Measurements from ENCODE around the gene BCO1.

Gene BCO1

DNA sequence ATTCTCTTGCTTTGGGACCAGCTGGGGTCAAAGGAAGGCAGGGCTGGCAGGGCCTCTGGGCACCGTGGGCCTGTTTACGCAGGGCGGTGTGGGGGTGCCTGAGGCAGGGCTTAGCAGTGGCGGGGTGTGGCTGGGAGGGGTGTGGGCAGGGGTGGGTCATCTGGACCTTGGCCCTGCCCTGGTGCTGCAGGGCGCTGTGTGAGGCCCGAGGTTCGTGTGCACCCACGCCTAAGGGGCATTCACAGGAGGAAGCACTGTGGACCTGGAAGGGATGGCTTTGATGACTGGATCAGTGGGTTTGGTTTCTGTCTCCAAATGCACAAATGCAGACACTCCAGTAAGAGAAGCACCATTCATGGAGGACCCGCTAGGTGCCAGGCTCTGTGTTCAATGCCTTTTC lies 37.3 kb downstream of the BCO1 start:
- no peak for DNase-seq (ENCODE audit: low read depth in 2 of 2)

DNA sequence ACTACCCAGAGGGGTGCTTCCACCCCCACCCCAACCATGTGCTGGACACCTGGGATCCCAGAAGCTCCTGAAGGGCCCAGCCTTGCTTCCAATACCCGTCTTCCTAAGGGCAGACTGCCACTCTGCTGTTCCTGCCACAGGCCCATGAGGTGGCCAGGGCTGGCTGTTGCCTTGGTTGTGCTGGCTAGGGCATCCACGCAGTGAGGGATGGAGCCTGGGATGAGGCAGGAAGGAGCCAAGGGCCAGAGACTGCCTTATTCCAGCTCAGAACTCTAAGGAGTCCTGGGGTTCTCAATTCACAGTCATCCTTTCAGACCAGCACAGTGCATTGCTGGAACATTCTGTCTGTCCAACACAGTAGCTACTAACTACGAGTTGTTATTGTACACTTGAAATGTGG lies 37.8 kb downstream of the BCO1 start:
- DNase-seq (ENCODE audit: low read depth in 2 of 2) = no peak

DNA sequence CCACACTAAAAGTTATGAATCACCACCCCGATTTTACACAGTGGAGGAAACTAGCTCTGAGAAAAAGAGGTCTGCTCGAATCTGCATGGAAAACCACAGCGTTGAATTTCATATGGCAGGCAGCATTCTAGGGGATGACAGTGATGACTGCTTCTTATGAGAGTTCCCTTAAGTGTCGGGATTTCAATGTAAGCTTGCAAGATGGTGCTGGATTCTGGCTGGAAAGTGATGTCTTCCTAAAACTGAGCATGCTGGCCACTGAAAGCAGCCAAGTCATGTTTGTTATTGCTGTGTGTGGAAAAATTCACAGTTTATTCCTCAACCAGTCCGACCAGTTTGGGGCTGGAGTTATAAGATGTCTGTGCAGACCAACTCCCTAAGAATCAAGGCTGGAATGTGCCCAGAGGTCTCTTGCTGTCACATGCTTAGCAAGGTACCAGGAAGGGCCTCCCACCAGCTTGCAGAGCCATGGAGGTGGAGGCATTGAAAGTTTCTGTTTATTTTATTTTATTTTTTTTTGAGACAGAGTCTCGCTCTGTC lies 39.1 kb downstream of the BCO1 start:
- DNase-seq (ENCODE audit: low read depth in 2 of 2) = no peak

DNA sequence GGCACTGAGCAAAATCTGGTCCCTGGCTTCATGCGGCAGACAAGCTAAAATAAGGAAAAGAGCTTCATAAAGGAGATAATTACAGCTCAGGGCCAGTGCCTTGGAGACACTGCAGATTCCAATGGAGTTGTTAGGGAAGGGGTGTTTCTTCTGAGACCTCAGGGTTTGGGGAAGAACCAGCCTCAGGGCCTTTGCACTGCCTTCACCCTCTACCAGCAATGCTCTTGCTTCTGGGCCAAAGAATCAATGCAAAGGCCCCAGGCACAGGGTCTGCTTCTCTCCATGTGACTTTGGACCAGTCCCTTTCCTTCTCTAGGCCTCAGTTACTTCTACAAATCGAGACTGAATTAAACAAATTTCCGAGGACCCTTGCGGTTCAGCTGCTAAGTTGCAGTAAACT lies 40.0 kb downstream of the BCO1 start:
- DNase-seq (ENCODE audit: low read depth in 2 of 2) = no peak

DNA sequence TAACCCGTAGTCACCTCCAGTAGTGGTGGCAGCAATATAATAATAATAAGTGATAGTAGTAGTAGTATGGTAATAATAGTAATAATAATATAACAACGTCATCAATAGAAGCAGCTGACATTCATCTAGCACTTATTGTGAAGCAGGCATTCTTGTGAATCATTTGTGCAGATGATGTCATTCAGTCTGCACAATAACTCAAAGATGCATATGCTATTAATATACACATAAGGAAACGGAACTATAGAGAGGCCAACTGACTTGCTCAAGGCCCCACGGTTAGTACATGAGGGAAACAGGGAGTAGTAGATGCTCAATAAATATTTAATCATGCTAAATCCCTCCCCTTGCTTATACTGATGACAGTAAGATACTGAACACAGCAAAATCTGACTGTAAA lies 40.9 kb downstream of the BCO1 start:
- DNase-seq (ENCODE audit: low read depth in 2 of 2) = no peak

DNA sequence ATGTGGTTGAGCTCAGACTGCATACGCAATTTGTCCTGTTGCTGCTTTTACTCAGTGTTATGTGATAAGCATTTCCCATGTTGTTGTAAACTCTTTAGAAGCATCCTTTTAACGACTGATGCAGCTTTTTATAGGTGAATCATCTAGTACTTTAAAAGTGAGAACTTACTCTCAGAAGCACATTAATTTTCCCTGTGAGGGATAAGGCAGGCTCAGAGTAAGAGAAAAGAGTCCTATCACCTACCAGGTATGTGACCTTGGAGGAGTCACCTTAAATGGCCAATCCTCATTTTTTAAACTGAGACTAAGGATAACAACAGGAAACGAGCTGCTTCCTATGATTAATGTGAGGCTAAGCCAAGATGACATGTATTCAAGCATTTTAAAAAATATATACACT lies 41.9 kb downstream of the BCO1 start:
- no peak for DNase-seq (ENCODE audit: low read depth in 2 of 2)

DNA sequence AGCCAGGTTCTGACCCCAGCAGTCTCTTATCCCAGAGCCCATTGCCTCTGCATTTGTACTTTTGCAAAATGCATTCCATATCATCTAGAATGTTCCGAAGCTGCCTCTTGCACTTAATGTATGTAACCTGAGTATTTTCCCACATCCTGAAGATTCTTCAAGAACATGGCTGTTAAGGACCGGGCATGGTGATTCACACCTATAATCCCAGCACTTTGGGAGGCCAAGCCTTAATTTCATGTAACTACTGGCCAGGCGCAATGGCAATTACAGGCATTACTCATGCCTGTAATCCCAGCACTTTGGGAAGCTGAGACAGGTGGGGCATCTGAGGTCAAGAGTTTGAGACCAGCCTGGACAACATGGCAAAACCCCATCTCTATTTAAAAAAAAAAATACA lies 44.6 kb downstream of the BCO1 start:
- no peak for DNase-seq (ENCODE audit: low read depth in 2 of 2)

DNA sequence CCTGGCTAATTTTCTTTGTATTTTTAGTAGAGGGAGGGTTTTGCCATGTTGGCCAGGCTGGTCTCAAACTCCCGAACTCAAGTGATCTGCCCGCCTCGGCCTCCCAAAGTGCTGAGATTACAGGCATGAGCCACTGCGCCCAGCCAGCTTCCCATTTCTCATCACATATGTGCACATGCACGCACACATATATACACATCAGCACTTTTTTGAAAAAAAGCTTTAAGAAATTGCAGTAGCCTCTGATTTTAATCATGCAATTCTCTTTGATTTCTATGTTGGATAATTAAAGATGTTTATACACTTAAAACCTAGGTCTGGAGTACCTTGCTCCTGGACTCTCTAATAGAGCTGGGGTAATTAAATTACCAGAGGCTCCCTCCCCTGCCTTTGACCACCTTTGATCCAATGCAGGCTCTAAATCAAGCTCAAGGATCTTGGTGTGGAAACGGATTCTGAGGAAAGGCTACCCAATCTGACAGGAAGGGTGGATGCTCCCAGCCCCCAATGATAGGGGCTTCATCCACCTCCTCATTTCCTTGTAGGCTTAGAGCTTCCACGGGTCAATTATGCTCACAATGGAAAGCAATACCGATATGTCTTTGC lies 46.6 kb downstream of the BCO1 start:
- DNase-seq (ENCODE audit: low read depth in 2 of 2) = no peak

DNA sequence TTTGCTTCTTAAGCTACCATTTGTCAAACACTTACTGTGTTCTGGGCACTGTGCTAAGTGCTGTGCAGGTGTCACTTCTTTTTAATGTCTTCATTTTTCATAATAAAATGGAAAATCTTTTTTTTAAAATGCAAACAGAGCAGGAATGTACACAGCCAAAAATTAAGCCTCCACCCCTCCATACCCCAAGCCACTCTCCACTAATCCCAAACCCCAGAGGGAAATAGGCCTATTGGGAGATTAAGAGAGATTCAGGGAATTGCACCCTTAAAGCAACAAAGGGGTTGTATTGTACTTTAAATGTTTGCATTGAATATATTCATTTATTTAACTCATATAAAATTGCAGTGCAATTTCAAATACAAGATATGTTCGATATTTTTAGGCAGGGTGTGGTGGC lies 47.7 kb downstream of the BCO1 start:
- no peak for DNase-seq (ENCODE audit: low read depth in 2 of 2)

DNA sequence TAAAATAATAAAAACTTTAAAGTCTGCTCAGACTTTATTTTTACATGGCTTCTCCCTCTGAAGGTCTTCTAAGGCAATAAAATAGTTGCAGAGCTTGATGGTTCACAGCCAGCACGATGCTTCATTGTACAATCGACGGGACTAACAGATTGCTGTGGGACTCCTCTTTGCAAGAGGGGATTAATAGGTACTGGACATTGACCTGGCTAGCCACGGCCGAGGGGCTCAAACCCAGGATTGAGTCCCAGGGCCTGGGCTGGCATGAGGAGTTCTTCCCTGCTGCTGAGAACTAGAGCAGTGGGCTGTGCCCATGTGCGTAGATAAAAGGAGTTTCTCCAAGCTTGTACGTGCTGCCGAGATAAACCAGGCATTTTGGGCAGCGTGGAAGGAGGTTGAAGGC lies 52.6 kb downstream of the BCO1 start:
- no peak for DNase-seq (ENCODE audit: low read depth in 2 of 2)

DNA sequence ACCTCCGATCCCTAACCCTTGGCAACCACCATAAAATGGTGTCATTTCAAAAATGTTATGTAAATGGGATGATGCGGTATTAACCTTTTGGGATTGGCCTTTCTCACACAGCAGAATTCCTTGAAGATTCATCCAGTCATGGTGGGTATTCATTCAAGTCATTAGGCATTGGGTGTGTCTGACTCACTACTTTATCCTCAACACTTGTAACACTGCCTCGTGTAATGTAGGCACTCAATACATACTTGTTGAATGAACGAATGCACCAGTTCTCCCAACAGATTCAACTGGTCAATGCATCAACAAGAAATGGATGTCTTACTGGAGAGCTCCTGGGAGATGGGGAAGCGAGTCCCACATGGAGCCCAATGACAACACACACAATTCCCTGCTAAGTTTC lies 54.4 kb downstream of the BCO1 start:
- no peak for DNase-seq (ENCODE audit: low read depth in 2 of 2)

DNA sequence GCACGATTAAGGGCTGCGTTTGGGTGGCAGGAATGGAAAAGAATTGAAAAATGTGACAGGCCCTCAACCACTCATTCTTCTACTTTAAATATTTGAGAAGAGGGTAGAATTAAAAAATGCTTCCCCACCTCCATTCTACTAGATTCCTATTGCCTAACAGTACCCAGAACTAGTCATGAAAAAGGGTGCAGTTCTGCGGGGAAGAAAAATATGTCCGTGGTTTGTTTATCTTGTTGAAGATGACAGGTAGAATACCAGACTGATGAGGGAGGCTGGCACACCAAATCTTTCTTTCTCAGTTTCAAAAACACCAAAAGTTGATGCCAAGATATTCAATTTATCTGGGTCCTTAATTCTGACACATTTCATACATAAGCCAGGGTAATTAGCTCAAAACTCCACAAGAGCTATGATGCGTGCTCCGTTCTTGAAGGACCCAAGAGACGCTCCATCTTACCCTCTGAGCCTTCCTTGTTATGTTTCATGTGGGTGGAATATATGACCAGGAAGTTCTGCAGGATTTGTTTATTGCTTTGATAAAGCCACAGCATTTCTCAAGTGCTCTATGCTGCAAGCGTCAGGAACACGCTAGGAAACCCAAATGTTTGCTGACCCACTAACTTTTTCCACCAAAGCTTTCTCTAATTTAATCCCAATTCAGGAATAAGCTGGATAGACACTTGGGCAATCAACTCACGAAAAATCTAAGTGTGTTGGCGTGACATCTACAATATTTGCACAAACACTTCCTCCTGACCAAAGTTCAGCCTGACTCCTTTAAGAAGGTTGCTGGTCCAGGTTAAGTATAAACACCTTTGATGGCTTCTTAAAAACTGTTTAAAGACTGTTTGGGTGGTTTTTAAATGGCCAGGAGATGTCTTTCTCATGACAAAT lies 55.7 kb downstream of the BCO1 start:
- no peak for DNase-seq (ENCODE audit: low read depth in 2 of 2)

DNA sequence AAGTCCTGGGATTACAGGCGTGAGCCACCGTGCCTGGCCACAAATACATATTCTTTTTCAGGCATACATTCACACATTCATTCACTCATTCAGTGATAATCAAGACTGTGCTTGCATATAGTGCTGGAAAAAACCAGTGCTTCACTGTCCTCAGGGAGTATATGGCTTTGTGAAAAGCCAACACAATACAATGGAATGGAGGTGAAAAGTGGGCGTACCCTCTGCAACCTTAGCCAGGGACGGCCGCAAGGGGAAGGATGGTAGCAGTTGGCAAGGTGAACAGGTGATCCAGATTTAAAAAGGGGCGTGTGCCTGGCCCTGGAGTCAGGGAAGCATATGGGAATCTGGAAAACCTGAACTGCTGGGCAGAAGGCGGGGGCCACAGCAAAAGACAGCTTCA lies 58.1 kb downstream of the BCO1 start:
- no peak for DNase-seq (ENCODE audit: low read depth in 2 of 2)

DNA sequence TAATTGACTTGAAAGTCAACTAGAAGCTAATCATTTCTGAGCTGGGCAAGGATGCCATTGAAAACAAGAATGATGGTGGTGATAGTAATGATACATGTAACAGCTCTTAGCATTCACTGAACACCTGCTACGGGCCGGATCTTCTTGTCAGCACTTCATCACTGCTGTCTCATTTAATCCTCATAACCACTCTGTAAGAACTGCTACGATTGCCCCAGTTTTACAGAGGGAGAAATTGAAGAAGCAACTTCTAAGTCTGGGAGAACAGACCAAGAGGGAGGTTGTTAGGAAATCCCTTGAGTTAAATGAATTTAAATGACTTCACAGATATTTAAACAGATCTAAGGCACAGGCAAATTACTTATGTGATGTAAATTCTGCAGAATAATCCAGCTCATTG lies 69.3 kb downstream of the BCO1 start:
- DNase-seq (ENCODE audit: low read depth in 2 of 2) = no peak

DNA sequence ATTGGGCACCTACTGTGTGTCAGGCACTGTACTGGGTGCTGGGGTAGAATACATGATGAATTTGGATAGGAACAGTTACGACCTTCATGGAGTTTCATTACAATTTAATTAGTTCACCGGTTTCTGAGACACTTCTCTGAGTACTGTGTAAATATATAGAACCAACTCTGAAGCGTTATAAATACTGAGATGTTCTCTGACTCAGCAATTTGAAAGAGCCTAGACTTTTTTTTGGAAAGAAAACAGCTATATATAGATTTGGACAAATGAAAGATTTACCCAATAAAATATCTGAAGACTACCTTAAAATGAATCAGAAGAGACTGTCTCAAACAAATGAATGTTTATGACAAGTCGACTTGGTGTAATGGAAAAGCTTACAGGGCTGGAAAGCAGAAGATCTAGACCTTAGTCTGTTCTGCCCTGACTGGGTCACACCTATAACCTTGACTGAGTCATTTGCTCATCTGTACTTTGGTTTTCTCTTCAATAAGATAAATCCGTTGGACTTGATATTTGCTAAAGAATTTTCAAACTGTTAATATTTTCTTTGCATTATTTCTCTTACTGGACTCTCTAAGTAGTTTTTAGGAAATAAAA lies 71.7 kb downstream of the BCO1 start:
- DNase-seq (ENCODE audit: low read depth in 2 of 2) = no peak

DNA sequence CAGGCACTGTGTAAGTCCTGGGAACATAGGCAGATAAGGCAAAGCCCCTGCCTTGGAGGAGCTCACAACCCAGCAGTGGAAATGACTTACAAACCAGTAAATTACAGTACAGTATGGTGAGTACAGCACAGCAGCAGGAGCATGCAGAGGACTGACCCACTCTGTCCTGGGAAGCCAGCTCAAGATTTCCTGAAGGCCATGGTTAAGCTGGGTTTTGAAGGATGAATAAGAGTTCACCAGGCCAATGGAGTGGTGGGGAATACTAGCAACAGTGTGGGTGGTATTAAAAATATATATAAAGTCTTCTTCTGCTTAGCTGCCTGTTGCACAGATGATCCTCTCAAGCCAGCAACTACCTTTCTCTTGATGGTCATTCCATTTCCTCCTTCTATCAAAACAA lies 73.3 kb downstream of the BCO1 start:
- DNase-seq (ENCODE audit: low read depth in 2 of 2) = no peak

DNA sequence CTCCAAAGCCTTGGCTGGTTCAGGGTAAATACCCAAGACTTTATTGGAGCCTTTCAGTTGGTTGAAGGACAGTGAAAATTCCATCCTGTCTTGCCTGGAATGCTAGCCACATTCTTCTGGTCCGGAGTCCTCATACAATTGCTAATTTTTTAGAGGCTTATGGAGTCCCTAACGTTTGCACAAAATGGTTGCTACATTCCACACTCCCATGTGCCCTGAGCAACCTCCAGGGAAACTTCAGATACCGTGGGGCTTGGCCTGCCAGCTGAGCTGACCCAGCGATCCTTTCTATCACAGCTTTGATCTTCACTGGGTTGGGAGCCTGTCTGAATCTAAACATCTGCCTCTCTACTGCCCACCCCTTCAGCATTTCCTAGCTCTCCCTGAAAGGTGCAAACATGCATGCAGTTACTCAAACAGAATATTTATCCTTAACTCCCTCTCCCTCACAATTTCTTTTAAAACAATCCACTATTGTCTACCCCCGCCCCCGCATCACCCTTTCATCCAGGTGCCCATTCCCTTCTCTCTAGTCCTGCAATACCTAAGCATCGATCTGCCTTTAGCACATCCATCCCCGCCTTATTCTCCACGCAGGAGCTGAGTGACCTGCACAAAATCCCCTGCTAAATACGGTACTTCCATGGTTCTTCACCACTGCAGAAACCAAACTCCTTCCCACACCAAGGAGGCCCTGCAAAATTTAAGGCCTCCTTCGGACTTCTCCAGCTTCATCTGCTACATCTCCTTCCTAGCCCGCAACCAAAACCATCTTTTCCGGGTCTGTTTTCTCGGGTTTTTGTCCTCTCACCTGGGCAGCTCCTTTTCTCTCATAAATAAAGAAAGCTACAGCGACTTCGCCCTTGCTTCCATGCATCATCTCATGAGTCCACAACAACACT lies 75.5 kb downstream of the BCO1 start:
- DNase-seq (ENCODE audit: low read depth in 2 of 2) = no peak

DNA sequence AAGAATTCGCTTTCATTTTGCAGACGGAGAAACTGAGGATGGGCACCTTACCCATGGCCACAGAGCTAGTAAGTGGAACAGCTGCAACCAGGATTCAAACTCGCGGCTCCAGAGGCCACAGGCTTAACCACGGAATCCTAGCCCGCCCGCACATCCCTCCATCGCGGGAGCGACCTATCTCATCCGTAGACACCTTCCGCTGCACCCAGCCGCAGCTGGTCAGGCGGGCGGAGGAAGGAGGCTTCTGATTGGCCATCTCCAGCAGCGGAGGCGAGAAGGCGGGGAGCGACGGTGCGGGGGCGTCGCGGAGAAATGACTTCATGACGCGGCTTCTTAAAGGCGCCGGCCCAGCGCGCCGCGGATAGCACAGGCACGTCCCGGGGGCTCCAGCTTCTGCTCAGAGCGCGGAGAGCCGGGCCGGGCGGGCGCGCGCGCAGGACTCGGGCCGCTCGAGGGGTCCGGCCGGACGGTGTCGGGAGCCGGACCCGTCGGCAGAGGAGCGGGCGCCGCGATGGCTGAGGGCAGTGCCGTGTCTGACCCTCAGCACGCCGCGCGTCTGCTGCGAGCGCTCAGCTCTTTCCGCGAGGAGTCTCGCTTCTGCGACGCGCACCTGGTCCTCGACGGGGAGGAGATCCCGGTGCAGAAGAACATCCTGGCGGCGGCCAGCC lies 76.2 kb downstream of the BCO1 start, which contains the start of gene GAN:
GAN (plus strand) TSS at position 360 of the 668 bp plus-strand sequence; CDS start at position 512, 152 bp downstream.
- DNase-seq (ENCODE audit: low read depth in 2 of 2) = peak; percentile 88 to 92

DNA sequence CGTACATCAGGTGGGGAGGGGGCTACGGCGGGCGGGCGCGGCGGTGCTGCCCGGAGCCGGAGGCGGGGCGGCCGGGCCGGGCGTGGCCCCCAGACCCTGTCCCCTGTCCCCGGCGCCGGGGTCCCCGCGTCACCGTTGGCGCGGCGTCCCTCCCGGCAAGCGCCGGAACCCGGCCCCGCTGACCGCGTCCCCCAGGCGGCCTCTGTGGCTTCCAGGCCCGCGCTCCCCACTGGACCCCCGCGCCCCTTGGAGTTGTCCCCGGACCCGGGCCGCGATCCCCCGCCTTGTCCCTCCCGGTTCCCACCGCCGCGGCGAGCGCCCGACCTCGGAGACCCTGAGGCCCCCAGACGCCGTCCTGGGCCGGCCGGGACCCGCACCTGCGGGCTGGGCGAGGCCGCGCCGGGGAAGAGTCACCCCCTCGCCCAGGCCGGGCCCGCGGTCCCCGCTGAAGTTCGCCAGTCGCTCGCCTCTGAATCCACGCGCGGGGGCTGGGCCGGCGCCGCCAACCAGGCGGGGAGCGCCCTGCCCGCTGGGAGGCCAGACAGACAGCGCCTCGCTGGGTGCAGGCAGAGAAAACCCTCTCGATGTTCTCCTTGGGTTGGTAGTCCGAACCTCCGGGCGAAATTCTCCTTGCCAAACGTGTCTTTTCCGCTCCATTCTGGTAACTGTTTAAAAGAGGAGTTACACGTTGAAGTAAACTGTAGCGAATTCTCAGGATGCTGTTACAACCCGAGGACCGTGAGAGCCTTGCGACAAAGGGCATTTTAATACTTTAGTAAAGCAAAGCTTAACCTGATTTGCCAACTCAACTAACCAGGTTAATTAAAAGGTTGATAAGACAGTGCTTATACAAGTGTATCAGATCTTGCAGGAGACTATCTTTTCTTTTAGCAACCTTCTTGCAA lies 77.0 kb downstream of the BCO1 start:
- DNase-seq (ENCODE audit: low read depth in 2 of 2) = peak in 1 of 2 experiments; percentile 6

DNA sequence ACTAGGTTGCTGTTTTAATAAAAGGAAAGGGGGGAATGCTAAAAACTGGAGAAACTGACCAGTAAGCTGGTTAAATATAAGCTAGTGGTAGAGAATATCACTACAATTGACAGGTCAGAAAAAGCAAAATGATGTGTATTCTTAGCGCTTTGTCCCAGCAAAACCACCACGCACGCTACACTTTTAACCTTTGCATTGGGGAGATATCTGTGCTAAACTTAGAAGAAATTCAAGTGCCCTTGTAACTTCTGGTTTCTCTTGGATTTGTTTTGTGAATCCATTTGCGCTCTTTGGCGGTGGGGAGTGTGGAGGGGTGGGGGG lies 77.6 kb downstream of the BCO1 start:
- no peak for DNase-seq (ENCODE audit: low read depth in 2 of 2)
